ENCODE data around the gene QSOX2. TPM values are rescaled to one million over a fixed set of nuclear protein-coding genes. Genes with fewer than 3 reads are reported as not detected.

QSOX2 gene
- total RNA-seq, 4 donors from 2014 or later: 2.9 to 7.1 (median 5.5) TPM

- Histone ChIP-seq H3K9me3 (no peaks in the 10 kb centered on the region), H3K27me3 (no peaks in the 10 kb centered on the region), H3K36me3 (peaks cover 0 to 16% (median 3%) of the 10 kb centered on the region in 3 donors), H3K27ac (no peak overlapping the region), H3K4me1 (peaks cover 3 to 29% (median 6%) of the 10 kb centered on the region in 3 donors), H3K4me3 (no peak overlapping the region)
- 93 to 94% methylated on average over 7 to 10 of the region's 10 CpGs for WGBS, 2 donors
- TF ChIP-seq CTCF (IDR thresholded peaks at IDR 0.05): no peak
- no peak for TF ChIP-seq POLR2A (IDR thresholded peaks at IDR 0.05)
- intact Hi-C loops (cut with DNase I): loop anchor here (10.0 kb wide), 1 partner anchor 474 kb away; no protein-coding TSS in a partner anchor
- DNase-seq: no peak
Observed at GRCh38 chr9:136230365-136230764, 15.2 kb downstream of the QSOX2 start.

- no peak overlapping the region for H3K4me3 ChIP-seq
- H3K9me3 ChIP-seq: no peaks in the 10 kb centered on the region
- intact Hi-C loops (cut with DNase I): loop anchor here (10.0 kb wide), 1 partner anchor 475 kb away; no protein-coding TSS in a partner anchor
- peaks cover 0 to 15% (median 0%) of the 10 kb centered on the region in 3 donors for H3K36me3 ChIP-seq
- no peak for TF ChIP-seq POLR2A (IDR thresholded peaks at IDR 0.05)
- TF ChIP-seq CTCF (IDR thresholded peaks at IDR 0.05): no peak
- no peak overlapping the region for H3K27ac ChIP-seq
- peaks cover 3 to 30% (median 6%) of the 10 kb centered on the region in 3 donors for H3K4me1 ChIP-seq
- 81 to 84% methylated on average over 26 to 27 of the region's 33 CpGs for WGBS, 2 donors
- H3K27me3 ChIP-seq: no peaks in the 10 kb centered on the region
- no peak for DNase-seq
Observed at GRCh38 chr9:136229096-136230065, 16.2 kb downstream of the QSOX2 start.

GRCh38 chr9:136228107-136228875, 17.3 kb downstream of the QSOX2 start:
- H3K27me3 ChIP-seq: no peaks in the 10 kb centered on the region
- peak overlapping the region in 1 of 4 donors; percentile 35 for H3K27ac ChIP-seq
- DNase-seq: no peak

GRCh38 chr9:136226680-136227407, 18.8 kb downstream of the QSOX2 start:
- no peak overlapping the region for H3K27ac ChIP-seq
- intact Hi-C loops (cut with DNase I): no loop called here
- H3K36me3 ChIP-seq: peaks cover 0 to 39% (median 6%) of the 10 kb centered on the region in 3 donors
- no peak for DNase-seq
- TF ChIP-seq CTCF (IDR thresholded peaks at IDR 0.05) (no peak), POLR2A (IDR thresholded peaks at IDR 0.05) (no peak)
- H3K9me3 ChIP-seq: no peaks in the 10 kb centered on the region
- peaks cover 0 to 10% (median 0%) of the 10 kb centered on the region in 4 donors for H3K27me3 ChIP-seq
- 80 to 87% methylated on average over 14 to 29 of the region's 30 CpGs for WGBS, 2 donors
- peaks cover 3 to 30% (median 6%) of the 10 kb centered on the region in 3 donors for H3K4me1 ChIP-seq
- no peak overlapping the region for H3K4me3 ChIP-seq

More at GRCh38 chr9:136228107-136228875, 17.3 kb downstream of the QSOX2 start:
- peaks cover 0 to 24% (median 0%) of the 10 kb centered on the region in 3 donors for H3K36me3 ChIP-seq
- no peaks in the 10 kb centered on the region for H3K9me3 ChIP-seq
- no peak overlapping the region for H3K4me3 ChIP-seq
- TF ChIP-seq CTCF (IDR thresholded peaks at IDR 0.05) (no peak), POLR2A (IDR thresholded peaks at IDR 0.05) (no peak)
- intact Hi-C loops (cut with DNase I): no loop called here
- 46 to 82% methylated on average over 5 to 13 of the region's 18 CpGs for WGBS, 2 donors
- H3K4me1 ChIP-seq: peaks cover 3 to 30% (median 6%) of the 10 kb centered on the region in 3 donors
